K562 (cell line): ENCODE measurements around the gene SRPK2. TPM values are rescaled to one million over a fixed set of nuclear protein-coding genes. Genes with fewer than 3 reads are reported as not detected.

Source experiments
- ATAC-seq: fragments of 200-7000 bp; cut with Tn5 transposase; 3 replicates; pipeline ENCODE4 v1.9.1; 2020; ENCODE audit warnings: moderate library complexity
- BruUV-seq: library from RNA; stranded (reverse); fragments of 400-500 nt; replicated peaks from 2 replicates; lab custom pipeline; 2021; lab: Mats Ljungman, UMichigan
- CTCF ChIA-PET: fragments of 300-600 bp; formaldehyde crosslinking; extraction: SDS; loops from one replicate; lab custom pipeline; 2021; ENCODE audit warnings: low intra/inter-chr PET ratio; lab: Yijun Ruan, JAX
- POLR2A ChIA-PET: fragments of 300-600, 350-650 bp; sonication (Branson Sonifier 250); formaldehyde crosslinking; extraction: SDS; loops from one replicate; lab custom pipeline; 2021; ENCODE audit warnings: antibody characterized with exemption, inconsistent platforms; lab: Yijun Ruan, JAX
- DNase-seq, 4 experiments: peaks; one replicate each; pipeline versions ENCODE4 v3.0.0 to v3.0.0-alpha.2; 2011 to 2018; ENCODE audit warnings: low spot score in 3 of 4, mixed read lengths in 3 of 4; ENCODE audit errors: extremely low read depth in 1 of 4
- FAIRE-seq: peaks from 2 replicates; lab custom pipeline; 2011; peaks lifted over from hg19 to GRCh38; lab: Jason Lieb, UNC
- H2AFZ ChIP-seq: 2 replicates; pipeline ENCODE4 v1.6.0; 2011; ENCODE audit warnings: low read depth, low read length, control low read depth, inconsistent platforms
- H3K27ac ChIP-seq: fragments of 200-600 bp; 3 replicates; pipeline ENCODE4 v1.8.0; 2011; ENCODE audit warnings: low read depth, mild to moderate bottlenecking, control low read depth, inconsistent platforms, low read length, moderate library complexity, mixed read lengths; ENCODE audit errors: extremely low read depth
- H3K27me3 ChIP-seq, 2 experiments: fragments of 300-600 bp in 1 of 2; 2 replicates in 1 of 2; 3 replicates in 1 of 2; pipeline versions ENCODE4 v1.6.0 to v1.8.0; 2011; ENCODE audit warnings: inconsistent platforms in 2 of 2, low read length in 2 of 2, mild to moderate bottlenecking in 1 of 2, mixed read lengths in 1 of 2, moderate library complexity in 1 of 2; ENCODE audit not compliant: control insufficient read depth in 2 of 2, insufficient read depth in 2 of 2
- H3K36me3 ChIP-seq: fragments of 300-600 bp; 3 replicates; pipeline ENCODE4 v1.8.0; 2011; ENCODE audit warnings: mild to moderate bottlenecking, low read length, inconsistent platforms; ENCODE audit not compliant: control insufficient read depth, insufficient read depth
- H3K4me1 ChIP-seq, 2 experiments: fragments of 200-600 bp in 1 of 2; replicated peaks in 1 of 2; 2 replicates in 1 of 2; 3 replicates in 1 of 2; pipeline versions ENCODE4 v1.5.1 to v1.8.0; 2011; ENCODE audit warnings: inconsistent platforms in 2 of 2, low read length in 2 of 2, mild to moderate bottlenecking in 1 of 2, mixed read lengths in 1 of 2, moderate library complexity in 1 of 2; ENCODE audit not compliant: control insufficient read depth in 2 of 2, insufficient read depth in 2 of 2
- H3K4me2 ChIP-seq: 2 replicates; pipeline ENCODE4 v1.6.1; 2011; ENCODE audit warnings: low read length, control low read depth, inconsistent platforms, mixed read lengths; ENCODE audit not compliant: insufficient read depth
- H3K4me3 ChIP-seq: fragments of 200-600 bp; sonication (generic), shearing (Covaris generic); 2 replicates; pipeline ENCODE4 v1.5.1; 2016; ENCODE audit warnings: control low read depth, inconsistent platforms
- H3K79me2 ChIP-seq: fragments of 200-600 bp; 3 replicates; pipeline ENCODE4 v1.8.0; 2011; ENCODE audit warnings: low read length, inconsistent platforms; ENCODE audit not compliant: control insufficient read depth, insufficient read depth
- H3K9ac ChIP-seq, 2 experiments: 2 replicates each; pipeline versions ENCODE4 v1.6.0 to v1.6.1; 2011; ENCODE audit warnings: low read depth in 2 of 2, low read length in 2 of 2, control low read depth in 1 of 2, inconsistent platforms in 1 of 2, mild to moderate bottlenecking in 1 of 2, mixed read lengths in 1 of 2; ENCODE audit not compliant: insufficient read depth in 1 of 2
- H3K9me1 ChIP-seq: one replicate; pipeline ENCODE4 v1.6.0; 2011; ENCODE audit warnings: inconsistent platforms, mild to moderate bottlenecking, low read length, moderate library complexity; ENCODE audit not compliant: control insufficient read depth, insufficient read depth
- H3K9me3 ChIP-seq: replicated peaks from 2 replicates; pipeline ENCODE4 v1.5.1; 2011; ENCODE audit warnings: low read depth, low read length, inconsistent platforms; ENCODE audit not compliant: control insufficient read depth, insufficient read depth
- H4K20me1 ChIP-seq: replicated peaks from 2 replicates; pipeline ENCODE4 v1.6.1; 2011; ENCODE audit warnings: low read length, inconsistent platforms, mixed read lengths; ENCODE audit not compliant: control insufficient read depth, insufficient read depth
- LCOR ChIP-seq: sonication (generic); formaldehyde crosslinking; IDR thresholded peaks from 2 replicates; pipeline ENCODE4 v1.8.0; 2022; ENCODE audit warnings: mild to moderate bottlenecking, missing genetic modification reagents
- RBBP5 ChIP-seq: fragments of 200-600 bp; sonication (generic); IDR thresholded peaks from 2 replicates; pipeline ENCODE4 v1.6.1; 2012; ENCODE audit warnings: borderline replicate concordance, mild to moderate bottlenecking, low read length, control low read depth, inconsistent platforms; ENCODE audit not compliant: insufficient read depth, poor library complexity, severe bottlenecking
- ZNF280A ChIP-seq: fragments of 450-650 bp; IDR thresholded peaks from 2 replicates; pipeline ENCODE4 v1.6.1; 2018; ENCODE audit warnings: mild to moderate bottlenecking, low read depth; ENCODE audit not compliant: partially characterized antibody
- WGBS: fragments of 100-300 bp; shearing (Covaris generic); methylation state at CpG from one replicate; pipeline ENCODE4 v1.1.6; 2016; ENCODE audit warnings: low coverage, mixed read lengths; ENCODE audit not compliant: insufficient coverage; ENCODE audit errors: missing lambda C conversion rate; 5-methylcytosine and 5-hydroxymethylcytosine counted together
- in situ Hi-C: fragments of 300-500 bp; cut with MboI; formaldehyde crosslinking; loops from 4 replicates; pipeline ENCODE4 v1.15.0; 2018; ENCODE audit warnings: inconsistent platforms, mixed read lengths
- intact Hi-C: fragments of 100-400 bp; cut with micrococcal nuclease; formaldehyde crosslinking; loops from 2 replicates; pipeline ENCODE4 v1.14.2; 2022
- polyA plus RNA-seq, 8 experiments: library from polyadenylated mRNA; depleted of rRNA in 4 of 8; stranded (reverse) in 5 of 8; unstranded in 3 of 8; fragments of >200 nt; fragmentation: Nextera tagmentation in 2 of 8; fragmentation: Illumina TruSeq in 1 of 8; extraction: Ambion mirVana in 2 of 8; extraction: Trizol in 1 of 8; gene quantifications; 2 replicates each; pipeline versions ENCODE4 v1.2.1 to v1.2.3, GENCODE V29; 2011 to 2014; ENCODE audit warnings: inconsistent platforms in 1 of 8, missing spikeins in 1 of 8
- total RNA-seq, 7 experiments: library from RNA; depleted of rRNA in 6 of 7; stranded (reverse); fragments of >200 nt in 6 of 7; fragmentation: Illumina TruSeq in 2 of 7; extraction: Trizol in 2 of 7; gene quantifications; 2 replicates each; pipeline versions ENCODE4 v1.2.1 to v1.2.3, GENCODE V29; 2011 to 2021; ENCODE audit warnings: low replicate concordance in 1 of 7
- TF ChIP-seq, protein P1 (sequence below): fragments of 450-650 bp; formaldehyde crosslinking; IDR thresholded peaks from 2 replicates; pipeline ENCODE4 v1.4.0; 2020; ENCODE audit warnings: mild to moderate bottlenecking, moderate library complexity
- TF ChIP-seq, protein P2 (sequence below), 3 experiments: fragments of 200-800 bp in 1 of 3; fragments of 250-450 bp in 1 of 3; fragments of 450-650 bp in 1 of 3; sonication (Bioruptor Pico) in 1 of 3; sonication (Bioruptor generic) in 1 of 3; formaldehyde crosslinking in 1 of 3; IDR thresholded peaks; 2 replicates each; pipeline versions ENCODE4 v1.6.1 to v1.8.0; 2016 to 2022; ENCODE audit warnings: mild to moderate bottlenecking in 2 of 3, missing genetic modification characterization in 2 of 3, missing compliant biosample characterization in 1 of 3, moderate library complexity in 1 of 3

SRPK2 gene
- total and polyA plus RNA-seq, 9 of the 15 experiments (the other 6 are each of a cell fraction or from before 2014, with no cell fraction given): 21.5 to 44.7 (median 33.3) TPM

DNA sequence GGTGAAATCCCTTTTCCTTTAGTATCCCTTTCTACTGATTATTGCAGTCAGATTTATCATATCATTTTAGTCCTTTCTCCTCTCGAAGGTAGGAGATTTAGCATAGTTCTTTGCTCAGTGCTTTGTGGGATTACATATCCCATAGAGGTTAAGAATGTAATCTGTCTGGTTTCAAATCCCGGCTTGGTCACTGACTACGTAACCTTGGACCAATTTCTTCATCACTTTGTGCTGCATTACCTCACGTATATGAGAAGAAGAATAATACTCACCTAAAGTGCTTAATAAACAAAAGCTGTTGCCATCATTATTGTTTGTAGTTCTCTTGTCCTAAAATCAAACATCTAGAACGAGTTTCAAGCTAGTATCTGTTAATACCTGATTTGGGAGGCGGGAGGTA is 300.7 kb downstream of the SRPK2 start:
- H3K27me3 ChIP-seq: no peaks in the 10 kb centered on the region
- H4K20me1 ChIP-seq: no peaks in the 10 kb centered on the region; the same call in 1 of the 2 replicates
- peaks cover 79% of the 10 kb centered on the region for H3K36me3 ChIP-seq
- no peaks in the 10 kb centered on the region for H3K9me1 ChIP-seq
- POLR2A ChIA-PET: interaction anchor here (1.1 kb wide), 1 partner anchor 105 kb away, joined by 3 read pairs; no protein-coding TSS in a partner anchor
- TF ChIP-seq, protein P1, sequence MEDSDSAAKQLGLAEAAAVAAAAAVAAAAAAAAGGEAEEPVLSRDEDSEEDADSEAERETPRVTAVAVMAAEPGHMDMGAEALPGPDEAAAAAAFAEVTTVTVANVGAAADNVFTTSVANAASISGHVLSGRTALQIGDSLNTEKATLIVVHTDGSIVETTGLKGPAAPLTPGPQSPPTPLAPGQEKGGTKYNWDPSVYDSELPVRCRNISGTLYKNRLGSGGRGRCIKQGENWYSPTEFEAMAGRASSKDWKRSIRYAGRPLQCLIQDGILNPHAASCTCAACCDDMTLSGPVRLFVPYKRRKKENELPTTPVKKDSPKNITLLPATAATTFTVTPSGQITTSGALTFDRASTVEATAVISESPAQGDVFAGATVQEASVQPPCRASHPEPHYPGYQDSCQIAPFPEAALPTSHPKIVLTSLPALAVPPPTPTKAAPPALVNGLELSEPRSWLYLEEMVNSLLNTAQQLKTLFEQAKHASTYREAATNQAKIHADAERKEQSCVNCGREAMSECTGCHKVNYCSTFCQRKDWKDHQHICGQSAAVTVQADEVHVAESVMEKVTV (CRISPR knock-in tag): no peak
- TF ChIP-seq, protein P2, sequence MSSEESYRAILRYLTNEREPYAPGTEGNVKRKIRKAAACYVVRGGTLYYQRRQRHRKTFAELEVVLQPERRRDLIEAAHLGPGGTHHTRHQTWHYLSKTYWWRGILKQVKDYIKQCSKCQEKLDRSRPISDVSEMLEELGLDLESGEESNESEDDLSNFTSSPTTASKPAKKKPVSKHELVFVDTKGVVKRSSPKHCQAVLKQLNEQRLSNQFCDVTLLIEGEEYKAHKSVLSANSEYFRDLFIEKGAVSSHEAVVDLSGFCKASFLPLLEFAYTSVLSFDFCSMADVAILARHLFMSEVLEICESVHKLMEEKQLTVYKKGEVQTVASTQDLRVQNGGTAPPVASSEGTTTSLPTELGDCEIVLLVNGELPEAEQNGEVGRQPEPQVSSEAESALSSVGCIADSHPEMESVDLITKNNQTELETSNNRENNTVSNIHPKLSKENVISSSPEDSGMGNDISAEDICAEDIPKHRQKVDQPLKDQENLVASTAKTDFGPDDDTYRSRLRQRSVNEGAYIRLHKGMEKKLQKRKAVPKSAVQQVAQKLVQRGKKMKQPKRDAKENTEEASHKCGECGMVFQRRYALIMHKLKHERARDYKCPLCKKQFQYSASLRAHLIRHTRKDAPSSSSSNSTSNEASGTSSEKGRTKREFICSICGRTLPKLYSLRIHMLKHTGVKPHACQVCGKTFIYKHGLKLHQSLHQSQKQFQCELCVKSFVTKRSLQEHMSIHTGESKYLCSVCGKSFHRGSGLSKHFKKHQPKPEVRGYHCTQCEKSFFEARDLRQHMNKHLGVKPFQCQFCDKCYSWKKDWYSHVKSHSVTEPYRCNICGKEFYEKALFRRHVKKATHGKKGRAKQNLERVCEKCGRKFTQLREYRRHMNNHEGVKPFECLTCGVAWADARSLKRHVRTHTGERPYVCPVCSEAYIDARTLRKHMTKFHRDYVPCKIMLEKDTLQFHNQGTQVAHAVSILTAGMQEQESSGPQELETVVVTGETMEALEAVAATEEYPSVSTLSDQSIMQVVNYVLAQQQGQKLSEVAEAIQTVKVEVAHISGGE (CRISPR knock-in tag; IDR thresholded peaks at IDR 0.05): no peak
- no peak for TF ChIP-seq LCOR (CRISPR knock-in tag)
- no peak for TF ChIP-seq ZNF280A
- no peak for TF ChIP-seq RBBP5
- no peak overlapping the region for H3K27ac ChIP-seq
- WGBS: 88% methylated on average over 6 of the region's 6 CpGs
- BruUV-seq: no TSS peak
- ATAC-seq (no peak), FAIRE-seq (no peak), DNase-seq (no peak)
- no peaks in the 10 kb centered on the region; a peak in 1 of 5 replicates for H3K4me1 ChIP-seq
- H3K9me3 ChIP-seq: no peaks in the 10 kb centered on the region
- no peak overlapping the region for H2AFZ ChIP-seq
- CTCF ChIA-PET: no interaction called here
- no peak overlapping the region for H3K9ac ChIP-seq
- H3K79me2 ChIP-seq: no peaks in the 10 kb centered on the region
- in situ Hi-C loops: no loop called here
- no peak overlapping the region for H3K4me3 ChIP-seq
- intact Hi-C loops: no loop called here
- no peak overlapping the region for H3K4me2 ChIP-seq
